PFSK-1 (cell line): ENCODE data around the gene PSEN1.

Experiments used
- FOXP2 ChIP-seq: optimal IDR thresholded peaks from 2 replicates; pipeline ENCODE3; 2011; ENCODE audit warnings: borderline replicate concordance, control low read depth, inconsistent platforms; ENCODE audit not compliant: insufficient read depth; ENCODE audit errors: extremely low read length, extremely low read depth
- POLR2AphosphoS5 ChIP-seq: IDR thresholded peaks from 2 replicates; pipeline ENCODE4 v1.6.1; 2012; ENCODE audit warnings: low read depth, mild to moderate bottlenecking, control low read depth, low read length, moderate library complexity
- SIN3A ChIP-seq: IDR thresholded peaks from 2 replicates; pipeline ENCODE4 v1.6.1; 2012; ENCODE audit warnings: mild to moderate bottlenecking, low read length, moderate library complexity, borderline replicate concordance; ENCODE audit not compliant: insufficient read depth
- TAF1 ChIP-seq: IDR thresholded peaks from 2 replicates; pipeline ENCODE4 v1.6.1; 2012; ENCODE audit warnings: low read length, control low read depth, borderline replicate concordance; ENCODE audit not compliant: insufficient read depth
- TF ChIP-seq, protein P1 (sequence below), 2 experiments: IDR thresholded peaks; 2 replicates each; pipeline versions ENCODE4 v1.6.1 to v1.8.0; 2011 to 2012; ENCODE audit warnings: low read depth in 2 of 2, low read length in 2 of 2, control low read depth in 1 of 2, inconsistent platforms in 1 of 2, mild to moderate bottlenecking in 1 of 2, moderate library complexity in 1 of 2; ENCODE audit not compliant: insufficient read depth in 1 of 2

- TF ChIP-seq TAF1 (no peak), POLR2AphosphoS5 (no peak), SIN3A (no peak), FOXP2 (no peak)
- TF ChIP-seq, protein P1, sequence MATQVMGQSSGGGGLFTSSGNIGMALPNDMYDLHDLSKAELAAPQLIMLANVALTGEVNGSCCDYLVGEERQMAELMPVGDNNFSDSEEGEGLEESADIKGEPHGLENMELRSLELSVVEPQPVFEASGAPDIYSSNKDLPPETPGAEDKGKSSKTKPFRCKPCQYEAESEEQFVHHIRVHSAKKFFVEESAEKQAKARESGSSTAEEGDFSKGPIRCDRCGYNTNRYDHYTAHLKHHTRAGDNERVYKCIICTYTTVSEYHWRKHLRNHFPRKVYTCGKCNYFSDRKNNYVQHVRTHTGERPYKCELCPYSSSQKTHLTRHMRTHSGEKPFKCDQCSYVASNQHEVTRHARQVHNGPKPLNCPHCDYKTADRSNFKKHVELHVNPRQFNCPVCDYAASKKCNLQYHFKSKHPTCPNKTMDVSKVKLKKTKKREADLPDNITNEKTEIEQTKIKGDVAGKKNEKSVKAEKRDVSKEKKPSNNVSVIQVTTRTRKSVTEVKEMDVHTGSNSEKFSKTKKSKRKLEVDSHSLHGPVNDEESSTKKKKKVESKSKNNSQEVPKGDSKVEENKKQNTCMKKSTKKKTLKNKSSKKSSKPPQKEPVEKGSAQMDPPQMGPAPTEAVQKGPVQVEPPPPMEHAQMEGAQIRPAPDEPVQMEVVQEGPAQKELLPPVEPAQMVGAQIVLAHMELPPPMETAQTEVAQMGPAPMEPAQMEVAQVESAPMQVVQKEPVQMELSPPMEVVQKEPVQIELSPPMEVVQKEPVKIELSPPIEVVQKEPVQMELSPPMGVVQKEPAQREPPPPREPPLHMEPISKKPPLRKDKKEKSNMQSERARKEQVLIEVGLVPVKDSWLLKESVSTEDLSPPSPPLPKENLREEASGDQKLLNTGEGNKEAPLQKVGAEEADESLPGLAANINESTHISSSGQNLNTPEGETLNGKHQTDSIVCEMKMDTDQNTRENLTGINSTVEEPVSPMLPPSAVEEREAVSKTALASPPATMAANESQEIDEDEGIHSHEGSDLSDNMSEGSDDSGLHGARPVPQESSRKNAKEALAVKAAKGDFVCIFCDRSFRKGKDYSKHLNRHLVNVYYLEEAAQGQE (IDR thresholded peaks at IDR 0.05; ENCODE audit: insufficient read depth in 1 of 2, low read depth in 2 of 2, low read length in 2 of 2): no peak
Observed at GRCh38 chr14:73125169-73125588, 11.1 kb upstream of the PSEN1 start.
